ENCODE data around the gene ZBTB49. TPM values are rescaled to one million over a fixed set of nuclear protein-coding genes. Genes with fewer than 3 reads are reported as not detected.

ZBTB49 gene
- total and polyA plus RNA-seq, 2 of the 13 experiments (the other 11 are each of a cell fraction or from before 2014, with no cell fraction given), result 3.3 to 4.3 TPM

GRCh38 chr4:4259484-4260100, 30.5 kb upstream of the ZBTB49 start (continued):
- TF ChIP-seq TFAP4 (IDR thresholded peaks at IDR 0.05; ENCODE audit: borderline replicate concordance, low read depth) (peak; percentile 94), MYPOP (CRISPR knock-in tag; IDR thresholded peaks at IDR 0.05) (peak; percentile 37; the same call in 1 of the 2 replicates), DBP (CRISPR knock-in tag; IDR thresholded peaks at IDR 0.05; ENCODE audit: not compliant biosample characterization) (no peak), MBNL3 (CRISPR knock-in tag; conservative IDR thresholded peaks at IDR 0.05) (no peak), PPARG (CRISPR knock-in tag; conservative IDR thresholded peaks at IDR 0.05) (peak; percentile 97), ONECUT2 (CRISPR knock-in tag; IDR thresholded peaks at IDR 0.05) (0 out of 2 replicates have a peak, but pooled peaks have one; percentile 15), FOXK2 (IDR thresholded peaks at IDR 0.05) (no peak), USF2 (IDR thresholded peaks at IDR 0.05; ENCODE audit: low read depth, low read length) (no peak), USF2 (CRISPR knock-in tag; IDR thresholded peaks at IDR 0.05; ENCODE audit: borderline replicate concordance) (no peak), ZNF138 (CRISPR knock-in tag; IDR thresholded peaks at IDR 0.05; ENCODE audit: low read depth) (no peak), ERF (CRISPR knock-in tag; IDR thresholded peaks at IDR 0.05) (peak; percentile 69), PHF21A (CRISPR knock-in tag; IDR thresholded peaks at IDR 0.05) (peak; percentile 79), ZGPAT (CRISPR knock-in tag; IDR thresholded peaks at IDR 0.05) (peak; percentile 83), SOX6 (IDR thresholded peaks at IDR 0.05) (no peak), SOX6 (CRISPR knock-in tag; IDR thresholded peaks at IDR 0.05) (peak; percentile 99), ELF4 (CRISPR knock-in tag; IDR thresholded peaks at IDR 0.05; ENCODE audit: borderline replicate concordance) (no peak), ZFX (CRISPR knock-in tag; IDR thresholded peaks at IDR 0.05; ENCODE audit: low read depth) (peak; percentile 35; the same call in 1 of the 2 replicates), KLF16 (CRISPR knock-in tag; IDR thresholded peaks at IDR 0.05) (peak in 1 of 2 experiments; percentile 46; a peak in 1 of 4 replicates), ATF4 (CRISPR knock-in tag; IDR thresholded peaks at IDR 0.05) (peak in 1 of 2 experiments; percentile 66; a peak in 2 of 4 replicates), MEIS1 (CRISPR knock-in tag; IDR thresholded peaks at IDR 0.05; ENCODE audit: borderline replicate concordance) (no peak), KDM2A (CRISPR knock-in tag; IDR thresholded peaks at IDR 0.05; ENCODE audit: borderline replicate concordance, low read depth) (0 out of 2 replicates have a peak, but pooled peaks have one; percentile 18)
